NCI-H82 (cell line): ENCODE results near the gene VWF.

ENCODE experiments used
- DNase-seq: peaks from one replicate; lab custom pipeline; 2025; lab: John Stamatoyannopoulos, UW

The VWF gene

DNA sequence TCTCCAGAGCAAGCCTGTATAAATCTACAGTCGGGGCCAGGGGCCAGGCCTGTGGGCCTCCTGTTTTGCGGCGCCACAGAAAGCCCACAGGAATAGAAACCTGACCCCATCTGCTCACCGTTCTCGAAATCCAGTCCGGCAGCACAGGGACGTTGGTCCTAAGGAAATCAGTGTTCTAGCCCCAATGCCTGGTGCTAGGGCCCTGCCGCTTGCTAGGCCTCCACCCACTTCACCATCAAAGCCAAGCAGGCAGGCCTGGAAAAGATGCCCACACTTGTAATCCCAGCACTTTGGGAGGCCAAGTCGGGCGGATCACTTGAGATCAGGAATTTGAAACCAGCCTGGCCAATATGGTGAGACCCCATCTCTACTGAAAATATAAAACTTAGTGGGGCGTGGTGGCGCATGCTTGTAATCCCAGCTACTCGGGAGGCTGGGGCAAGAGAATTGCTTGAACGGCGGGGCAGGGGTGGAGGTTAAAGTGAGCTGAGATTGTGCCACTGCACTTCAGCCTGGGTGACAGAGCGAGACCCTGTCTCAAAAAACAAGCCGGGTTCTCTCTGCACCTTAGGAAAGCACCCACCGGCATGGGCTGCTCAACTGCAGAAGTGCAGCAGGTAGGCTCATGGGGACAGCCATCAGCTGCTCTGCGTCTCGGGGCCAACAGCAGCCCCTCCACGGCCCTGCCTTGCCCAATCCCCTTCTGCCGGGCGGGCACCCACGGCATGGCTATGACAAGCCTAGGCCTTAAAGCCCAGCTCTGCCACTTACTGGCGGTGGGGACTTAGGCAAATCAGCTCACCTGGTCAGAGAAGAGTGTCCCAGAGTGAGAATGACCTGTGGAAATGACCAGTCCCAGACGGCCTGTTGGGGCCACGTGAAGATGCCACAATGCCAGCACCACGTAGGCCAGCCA, 47.4 kb downstream of the VWF start:
- DNase-seq, result no peak

DNA sequence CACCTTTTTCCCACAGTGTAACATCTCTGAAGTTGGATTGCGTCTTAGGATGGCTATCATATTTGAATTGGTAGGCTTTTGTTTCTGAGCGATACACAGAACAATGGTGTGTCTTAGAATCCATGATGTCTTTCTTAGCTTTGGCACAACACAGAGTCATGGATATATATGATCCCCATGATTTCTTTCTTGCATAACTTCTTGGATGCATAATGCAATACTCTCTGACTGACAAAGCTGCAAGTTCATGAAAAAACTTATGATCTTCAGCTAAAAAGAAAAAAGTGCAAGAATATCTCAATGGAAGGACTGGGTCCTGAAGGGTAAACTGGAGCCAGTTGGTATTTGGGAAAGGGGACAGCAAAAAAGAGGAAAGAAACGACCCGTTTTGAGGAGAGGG, 48.1 kb downstream of the VWF start:
- no peak for DNase-seq

DNA sequence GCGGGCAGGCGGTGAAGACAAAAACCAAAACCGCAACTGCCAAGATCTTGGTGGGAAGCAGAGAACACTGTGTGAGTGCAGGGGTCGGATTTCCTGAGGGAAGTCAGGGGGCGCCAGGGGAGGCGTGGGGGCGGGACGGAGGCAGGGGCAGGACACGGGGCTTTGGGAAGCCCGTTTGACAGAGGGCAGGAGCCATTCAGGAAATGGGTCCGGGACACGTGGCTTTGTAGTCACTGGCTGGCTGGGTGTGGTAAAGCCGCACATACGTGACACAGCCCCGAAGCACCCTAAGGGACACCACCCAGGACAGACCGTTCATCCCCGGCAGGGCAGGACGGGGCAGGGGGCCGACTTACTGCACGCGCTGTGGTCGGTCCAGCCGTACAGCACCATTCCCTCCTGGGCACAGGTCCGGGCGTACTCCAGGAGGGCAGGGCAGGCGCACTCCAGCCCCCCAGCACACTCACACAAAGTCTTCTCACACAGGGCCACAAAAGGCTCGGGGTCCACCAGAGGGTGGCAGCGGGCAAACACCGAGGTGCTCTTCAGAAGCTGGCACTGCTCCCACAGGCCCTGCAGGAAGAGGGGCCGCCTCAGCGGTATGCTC, 49.4 kb downstream of the VWF start:
- DNase-seq, result no peak

DNA sequence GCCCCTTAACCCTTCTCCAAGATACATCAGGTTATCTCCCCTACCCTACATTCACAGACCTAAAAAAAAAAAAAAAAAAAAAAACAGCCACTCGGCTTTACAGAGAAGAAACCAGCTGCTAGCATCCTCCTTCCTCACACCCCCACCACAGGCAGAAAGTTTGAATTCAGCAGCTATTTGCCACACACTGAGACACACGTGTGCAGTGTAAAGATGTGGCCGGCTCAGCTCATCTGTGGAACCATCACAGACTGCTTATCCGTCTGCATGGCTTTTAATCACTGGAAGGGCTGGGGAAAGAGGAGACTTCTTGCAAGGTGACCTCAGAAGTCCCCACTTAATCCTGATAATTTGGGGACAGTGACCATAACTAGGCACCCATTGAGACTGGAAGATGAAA, 50.0 kb downstream of the VWF start:
- peak; percentile 10 for DNase-seq

DNA sequence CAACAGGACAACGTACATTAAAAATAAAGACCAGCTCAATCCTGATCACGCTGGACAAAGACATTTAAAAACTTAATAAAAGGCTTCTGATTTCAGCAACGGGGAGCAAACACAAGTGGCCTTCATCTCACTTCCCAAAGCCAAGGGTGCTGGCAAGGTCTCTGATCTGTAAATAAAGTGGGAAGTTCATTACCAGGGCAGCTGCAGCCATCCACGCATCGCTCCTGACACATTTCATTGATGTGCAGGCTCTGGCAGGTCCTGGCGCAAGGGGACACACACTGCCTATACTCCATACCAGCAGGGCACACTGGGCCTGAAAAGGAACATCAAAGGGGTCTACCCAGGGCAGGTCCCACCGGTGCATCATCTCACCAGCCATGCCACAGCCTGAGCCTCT, 51.0 kb downstream of the VWF start:
- DNase-seq, result no peak

DNA sequence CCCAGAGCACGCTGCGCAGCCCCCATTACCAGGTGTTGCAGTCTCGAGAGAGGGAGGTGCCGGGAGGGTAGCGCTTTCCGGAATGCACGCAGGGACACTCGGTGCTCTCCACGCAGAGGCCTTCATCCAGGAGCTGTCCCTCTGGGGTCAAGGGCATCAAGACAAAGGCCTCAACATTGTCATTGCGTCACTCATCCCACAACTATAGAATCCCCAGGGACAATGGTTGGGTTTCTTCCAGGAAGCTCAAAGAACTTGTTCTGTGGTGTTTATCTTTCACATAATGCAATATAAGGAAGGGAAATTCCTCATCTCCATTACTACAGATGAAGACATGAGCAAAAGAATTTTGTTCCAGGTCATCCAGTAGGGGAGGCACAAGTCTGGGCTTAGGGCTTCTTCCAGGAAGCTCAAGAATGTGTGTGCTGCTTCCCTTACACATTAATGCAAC, 52.1 kb downstream of the VWF start:
- DNase-seq, result no peak

DNA sequence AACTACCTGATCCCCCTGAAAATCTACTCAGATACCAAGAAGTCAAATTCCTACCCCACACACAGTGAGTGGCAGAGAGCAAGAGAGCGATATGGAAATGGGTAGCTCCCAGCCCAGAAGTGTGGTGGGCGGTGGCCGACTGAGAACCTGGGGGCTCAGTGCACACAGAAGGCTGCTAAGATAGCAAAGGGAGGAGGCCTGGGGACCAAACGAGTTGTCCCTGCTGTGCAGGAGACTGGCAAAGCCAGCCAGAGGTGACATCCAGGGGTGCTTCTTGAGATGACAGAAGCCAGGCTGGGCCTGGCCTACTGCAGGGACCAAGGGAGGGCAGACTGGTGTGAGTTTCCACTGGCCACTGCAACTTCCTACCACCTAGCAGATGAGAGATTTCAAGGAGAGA, 52.9 kb downstream of the VWF start:
- no peak for DNase-seq

DNA sequence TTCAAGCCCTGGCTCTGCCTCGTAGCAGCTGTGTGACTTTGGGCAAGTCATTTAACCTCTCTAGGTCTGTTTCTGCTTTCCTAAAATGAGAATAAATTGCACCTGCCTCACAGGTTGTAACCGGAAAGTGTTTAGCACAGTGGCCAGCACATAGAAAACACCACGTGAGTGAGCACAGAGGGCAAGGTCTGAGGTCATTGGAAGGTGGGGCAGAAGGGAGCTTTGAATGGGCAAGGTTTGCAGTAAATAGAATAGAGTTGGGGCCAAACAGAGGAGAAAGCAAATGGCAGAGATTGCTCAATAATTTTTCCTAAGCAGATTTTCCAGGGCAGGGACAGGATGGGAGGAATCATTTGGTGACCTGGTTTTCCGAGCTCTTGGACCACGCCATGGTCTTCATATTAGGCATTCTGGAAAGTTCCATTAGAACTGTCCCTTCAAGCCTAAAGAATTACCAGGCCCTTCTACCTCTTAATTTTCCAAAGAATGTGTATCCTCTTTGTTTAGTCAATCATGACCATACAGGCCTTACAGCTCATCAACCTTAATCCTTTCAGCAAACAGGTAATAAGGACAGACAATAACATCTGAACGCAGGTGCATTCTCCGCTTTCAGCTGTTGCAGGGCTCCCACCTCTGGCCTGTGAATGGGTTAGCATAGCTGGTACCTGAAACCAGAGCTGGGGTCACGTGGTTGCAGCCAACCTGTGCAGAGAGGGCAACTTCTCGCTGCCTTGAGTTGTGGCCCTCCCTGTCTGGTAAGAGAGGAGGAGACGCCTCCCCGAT, 53.8 kb downstream of the VWF start:
- no peak for DNase-seq

DNA sequence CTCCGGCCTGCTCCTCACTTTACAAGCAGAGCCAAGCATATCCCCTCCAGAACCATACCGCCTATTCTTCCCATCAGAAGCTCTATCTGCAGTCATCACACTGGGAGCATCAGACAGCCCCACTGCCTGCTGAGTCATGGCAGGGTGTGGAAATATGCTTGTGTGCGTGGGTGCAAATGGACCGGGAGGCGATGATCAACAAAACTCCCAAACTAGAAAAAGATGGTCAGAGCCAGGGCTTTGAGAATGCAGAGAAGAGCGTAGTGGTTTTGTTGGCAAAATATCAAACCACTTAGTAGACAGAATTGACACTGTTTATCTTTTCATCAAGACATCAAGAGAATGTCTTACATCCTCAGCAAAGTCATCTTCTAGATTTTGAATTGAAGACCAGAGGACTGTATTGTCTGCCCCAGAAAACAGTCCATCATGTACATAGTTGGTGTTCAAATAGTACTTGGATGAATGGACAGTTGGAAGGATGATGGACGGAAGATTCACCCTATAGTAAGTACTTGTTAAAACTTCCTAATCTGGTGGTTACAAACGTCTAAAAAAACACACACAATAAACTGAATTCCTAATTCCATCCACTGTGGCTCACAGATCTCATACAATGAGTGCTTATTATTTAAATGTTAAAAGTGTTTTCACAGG, 54.9 kb downstream of the VWF start:
- DNase-seq, result no peak

DNA sequence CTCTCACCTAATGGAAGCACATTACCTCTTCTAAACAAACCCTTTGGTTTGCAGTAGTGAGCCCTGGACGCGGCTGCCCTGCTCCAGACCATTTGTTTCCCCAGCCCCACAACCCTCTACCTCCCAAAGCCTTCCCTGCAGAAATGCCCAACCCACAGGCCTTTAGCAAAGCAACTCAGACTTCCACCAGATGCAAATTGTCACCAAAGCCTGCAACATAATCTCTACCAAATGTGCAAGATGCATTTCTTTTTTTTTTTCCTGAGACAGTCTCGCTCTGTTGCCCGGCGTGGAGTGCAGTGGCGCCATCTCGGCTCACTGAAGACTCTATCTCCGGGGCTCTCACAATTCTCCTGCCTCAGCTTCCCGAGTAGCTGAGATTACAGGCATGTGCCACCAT, 56.2 kb downstream of the VWF start:
- no peak for DNase-seq

DNA sequence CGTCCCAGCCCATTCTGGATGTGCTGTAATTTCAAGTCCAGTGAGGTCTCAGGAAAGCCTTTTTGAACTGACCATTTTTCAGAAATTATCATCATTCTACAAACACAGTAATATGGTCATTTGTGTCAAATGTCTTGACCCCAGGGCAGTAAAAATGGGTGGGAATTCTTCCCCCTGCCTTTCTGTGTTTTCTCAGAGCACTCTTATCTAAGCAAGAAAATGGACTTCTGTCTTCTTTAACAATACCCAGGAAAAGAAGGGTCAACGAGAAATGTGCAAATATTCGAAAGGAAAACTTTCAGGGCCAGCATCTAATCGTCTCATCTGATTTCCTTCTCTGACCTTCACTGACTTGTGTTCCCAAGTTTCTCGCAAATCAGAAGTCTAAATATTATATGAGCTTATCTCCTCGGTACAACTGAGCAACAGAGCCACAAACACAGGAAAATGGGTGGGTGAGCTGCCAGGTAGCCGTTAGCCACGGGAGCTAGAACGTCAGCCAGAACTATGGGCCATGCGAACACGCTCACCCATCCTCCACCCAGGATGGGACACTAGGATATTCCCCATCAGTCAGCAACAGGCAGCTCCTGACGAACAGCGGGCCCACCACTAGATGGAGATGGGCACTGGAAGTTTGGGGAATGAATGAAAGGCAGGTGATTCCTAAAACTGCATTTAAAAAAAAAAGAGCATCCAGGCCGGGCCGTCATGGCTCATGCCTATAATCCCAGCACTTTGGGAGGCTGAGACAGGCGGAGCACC, 57.1 kb downstream of the VWF start:
- peak; percentile 43 for DNase-seq

DNA sequence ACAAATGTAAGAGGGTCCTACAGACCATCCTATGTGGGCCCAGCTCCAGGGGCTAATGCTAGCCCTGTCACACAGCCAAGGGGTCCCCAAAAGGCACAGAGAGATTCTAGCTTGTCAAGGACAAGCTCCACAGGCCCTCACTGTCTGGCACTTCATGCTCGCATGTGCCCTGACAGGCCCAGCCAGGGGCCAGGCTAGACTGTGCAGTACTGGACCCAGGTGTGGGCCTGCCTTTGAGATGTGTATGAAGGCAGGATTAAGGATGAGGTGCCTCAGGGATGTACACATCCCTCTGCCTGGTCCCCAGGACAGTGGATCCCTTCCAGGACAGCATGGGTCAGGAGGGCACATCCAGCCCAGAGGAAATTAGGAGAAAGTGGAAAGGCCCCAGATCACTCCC, 57.8 kb downstream of the VWF start:
- no peak for DNase-seq

DNA sequence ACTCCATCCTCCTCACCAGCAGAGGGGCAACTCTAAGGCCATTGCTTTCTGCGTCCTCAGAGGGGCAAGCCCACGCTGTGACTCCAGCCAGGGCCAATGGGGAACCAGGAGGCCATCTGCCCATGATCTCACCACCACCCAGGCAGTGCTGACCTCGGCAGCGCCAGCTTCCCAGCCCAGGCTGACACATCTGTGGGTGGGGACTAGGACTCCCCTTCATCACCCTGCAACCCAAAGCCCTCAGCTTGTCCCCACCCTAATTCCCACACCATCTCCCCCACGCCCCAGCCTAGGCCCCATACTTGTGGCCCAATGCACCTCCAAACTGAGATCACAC, 58.6 kb downstream of the VWF start:
- no peak for DNase-seq

DNA sequence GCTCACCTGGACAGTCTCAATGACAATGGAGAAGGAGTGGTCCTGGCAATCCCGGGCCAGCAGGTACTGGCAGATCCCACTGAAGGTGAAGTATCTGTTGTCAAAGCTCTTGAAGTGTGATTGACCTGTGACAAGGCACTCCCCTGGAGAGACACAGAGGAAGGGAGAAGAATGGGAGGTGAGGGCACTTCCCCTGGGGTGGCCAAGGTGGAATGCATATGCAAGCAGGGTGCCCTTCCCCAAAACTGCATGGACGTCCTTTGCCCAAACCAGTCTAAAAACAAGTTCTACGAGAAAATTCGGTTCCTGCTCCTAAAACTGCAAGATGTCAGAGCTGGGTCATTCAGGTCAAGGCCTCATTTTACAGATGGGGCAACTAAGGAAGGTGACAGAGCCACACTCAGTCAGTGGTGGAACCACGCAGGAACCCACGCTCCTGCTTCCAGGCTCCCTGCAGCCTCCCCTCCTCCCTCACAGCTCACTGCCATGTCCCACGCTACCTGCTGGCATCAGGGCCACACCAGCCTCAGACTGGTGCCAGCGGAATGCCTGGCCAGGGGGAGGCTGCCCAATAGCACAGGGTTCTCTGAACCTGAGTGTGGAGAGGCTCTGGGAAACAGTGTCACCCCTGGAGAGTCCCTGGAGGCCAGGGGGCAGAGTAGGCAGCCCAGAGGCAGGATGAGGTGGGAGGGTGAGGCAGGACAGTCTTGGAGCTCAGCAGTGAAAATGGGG, 59.2 kb downstream of the VWF start:
- DNase-seq, result no peak

DNA sequence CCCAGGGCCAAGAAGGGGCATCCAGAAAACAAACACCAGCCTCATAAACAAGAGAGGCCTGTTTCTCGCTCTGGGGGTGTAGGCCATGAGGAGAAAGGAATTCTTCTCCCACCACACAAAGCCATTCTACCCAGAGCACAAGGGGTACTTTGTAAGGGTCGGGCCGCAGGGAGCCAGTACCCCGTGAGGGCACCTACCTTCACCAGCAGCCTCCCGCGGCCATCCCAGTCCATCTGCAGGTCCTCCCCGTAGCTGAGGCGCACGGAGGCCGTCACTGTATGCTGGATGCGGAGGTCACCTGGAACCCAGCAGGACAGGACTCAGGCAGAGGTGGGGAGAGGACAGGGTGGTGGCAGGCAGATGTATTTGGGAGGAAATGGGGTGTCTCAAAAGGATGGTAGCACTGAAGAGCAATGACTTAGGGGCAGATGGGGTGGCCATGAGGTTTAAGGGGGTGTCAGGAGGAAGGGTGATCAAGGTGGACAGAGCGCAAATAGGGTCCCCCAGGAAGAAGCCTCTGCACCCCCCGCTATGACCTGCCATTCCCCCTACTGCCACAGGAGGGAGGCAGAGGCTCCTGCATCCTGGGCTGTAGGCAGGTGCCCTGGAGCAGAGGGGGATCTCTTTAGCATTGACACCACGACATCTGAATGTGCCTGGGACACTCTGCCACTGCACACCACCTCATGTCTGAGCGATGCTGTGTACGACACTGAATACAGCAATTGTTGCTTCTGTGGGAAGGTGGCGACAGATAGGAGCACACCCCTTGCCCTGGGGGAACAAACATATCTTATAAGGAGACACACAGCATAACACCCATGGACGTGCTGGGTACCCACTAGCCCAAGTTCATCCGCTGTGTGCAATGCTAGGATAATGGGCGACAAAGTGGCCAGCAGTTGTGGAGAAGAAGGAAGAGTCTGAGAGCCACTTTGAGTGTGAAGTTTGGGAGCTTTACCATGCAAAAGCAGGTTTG, 61.4 kb downstream of the VWF start:
- peak; percentile 73 for DNase-seq

DNA sequence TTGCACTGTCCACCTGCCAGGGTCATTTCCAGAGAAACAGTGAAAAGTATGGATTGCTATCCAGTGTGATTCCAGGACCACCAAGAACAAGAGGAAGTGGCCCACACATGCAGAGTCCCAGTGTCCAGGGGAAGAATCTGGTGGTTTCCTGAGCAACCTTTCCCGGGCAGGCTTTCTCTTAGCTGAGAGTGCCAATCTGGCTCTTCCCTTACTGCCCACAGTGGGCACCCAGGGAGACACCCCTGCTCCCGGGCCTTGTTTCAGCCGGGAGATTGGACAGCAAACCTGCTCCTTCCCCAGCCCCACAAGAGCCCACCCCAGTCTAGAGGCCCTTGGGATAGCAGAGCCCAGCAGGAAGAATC, 62.1 kb downstream of the VWF start:
- no peak for DNase-seq

DNA sequence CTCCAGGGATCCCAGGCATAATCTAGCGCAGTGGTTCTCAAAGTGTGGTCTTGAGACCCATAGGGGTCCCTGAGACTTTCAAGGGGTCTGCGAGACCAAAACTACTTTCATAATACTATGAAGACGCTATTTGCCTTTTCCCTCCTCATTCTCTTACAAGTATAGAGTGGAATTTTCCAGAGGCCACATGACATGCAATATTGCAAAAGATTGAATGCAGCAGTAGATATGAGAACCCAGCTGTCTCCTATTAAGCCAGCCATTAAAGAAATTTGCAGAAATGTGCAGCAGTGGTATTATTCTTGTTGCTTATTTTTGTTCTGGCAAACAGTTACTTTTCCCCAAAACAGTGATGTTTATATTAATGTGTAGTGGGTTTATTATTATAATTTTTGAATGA, 62.8 kb downstream of the VWF start:
- no peak for DNase-seq

DNA sequence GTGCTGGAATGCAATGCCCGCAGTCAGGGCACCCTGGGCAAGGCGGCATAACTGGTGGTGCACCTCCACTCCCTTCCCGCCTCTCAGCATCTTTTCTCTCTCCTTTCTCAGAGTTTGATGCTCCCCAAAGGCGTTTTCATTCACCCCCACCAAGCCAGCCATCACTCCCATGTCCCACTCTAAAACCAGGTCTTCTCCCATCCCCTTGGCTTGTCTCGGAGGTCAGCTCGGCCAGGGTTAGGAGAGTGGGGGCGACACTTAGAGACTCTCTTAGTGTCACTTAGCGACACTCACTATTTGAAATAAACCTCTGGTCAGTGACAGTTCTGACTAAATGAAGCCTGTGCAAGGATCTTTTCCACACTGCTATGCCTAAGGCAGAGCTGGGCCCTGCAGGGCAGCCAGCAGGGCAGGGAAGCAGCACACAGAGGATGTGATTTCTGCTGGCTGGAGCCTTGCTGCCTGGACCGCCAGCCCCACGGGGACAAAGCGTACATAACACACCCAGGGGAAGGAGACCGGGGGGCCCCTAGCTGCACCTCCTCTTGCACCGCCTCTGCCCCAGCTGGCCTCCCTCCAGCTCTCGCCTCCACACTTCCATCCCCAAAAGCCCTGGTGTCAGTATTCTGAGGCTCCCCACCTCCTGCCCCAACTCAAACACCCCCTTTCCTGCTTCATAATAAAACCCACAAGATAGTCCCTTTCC, 64.5 kb downstream of the VWF start:
- no peak for DNase-seq

DNA sequence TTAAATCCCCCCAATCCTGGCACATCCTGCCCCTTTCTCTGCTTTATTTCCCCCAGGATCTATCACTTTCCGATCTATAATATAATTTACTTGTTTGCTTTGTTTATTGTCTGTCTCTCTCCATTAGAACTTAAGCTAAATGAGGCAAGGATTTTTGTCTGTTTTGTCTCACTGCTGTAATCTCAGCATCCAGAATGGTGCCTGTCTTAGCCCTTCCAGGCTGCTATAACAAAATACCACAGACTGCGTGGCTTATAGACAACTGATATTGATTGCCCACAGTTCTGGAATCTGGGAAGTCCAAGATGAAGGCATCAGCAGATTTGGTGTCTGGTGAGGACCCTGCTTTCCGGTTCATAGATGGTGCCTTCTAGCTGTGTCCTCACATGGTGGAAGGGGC, 65.2 kb downstream of the VWF start:
- no peak for DNase-seq
